Heart left ventricle (tissue), 13 donors: Measurements from ENCODE around the gene TTC3.

Experiments
- POLR2A ChIP-seq, 2 donors: fragments of 450-650 bp; IDR thresholded peaks; one replicate each; pipeline ENCODE4 v1.6.1; 2017; ENCODE audit warnings: antibody characterized with exemption in 2 of 2, mild to moderate bottlenecking in 2 of 2, moderate library complexity in 2 of 2
- TF ChIP-seq, protein P1 (sequence below), 12 donors: fragments of 200-600 bp; sonication (generic) in 4 of 12; IDR thresholded peaks; one replicate each; pipeline versions ENCODE4 v1.5.0 to v1.8.0; 2018 to 2022; ENCODE audit warnings: antibody characterized with exemption in 12 of 12, mild to moderate bottlenecking in 5 of 12
- donor health status: ischemic (EF 13 %, LVEDD 7.1; RV severe dilation, severe dysfunction).
- donor health status: DM: no; HTN: yes; CAD: no.
- donor health status: DM: no; HTN: no; CAD: no.
- donor health status: ischemic (EF 25% LVEDD 6.9; RV normal size, moderate dysfunction).
- donor health status: ischemic (EF 25% LVEDD 5.7; RV mildly dilated, moderate dysfunction).
- donor health status: ischemic (EF 35%, LVEDD 5.7; RV mildly dilated, moderate dysfunction).
- donor health status: nonischemic (EF 11% LVEDD 7.7; RV severe dilation, severe dysfunction).
- donor health status: DM: yes; HTN: yes; CAD: no.
- donor health status: PGD.
- donor health status: ischemic (EF 29% LVEDD 5.4; RV normal size, mild dysfunction).
- donor health status: nonischemic (EF 23%, LVEDD 6.1; RV moderate dilation, normal function).

DNA sequence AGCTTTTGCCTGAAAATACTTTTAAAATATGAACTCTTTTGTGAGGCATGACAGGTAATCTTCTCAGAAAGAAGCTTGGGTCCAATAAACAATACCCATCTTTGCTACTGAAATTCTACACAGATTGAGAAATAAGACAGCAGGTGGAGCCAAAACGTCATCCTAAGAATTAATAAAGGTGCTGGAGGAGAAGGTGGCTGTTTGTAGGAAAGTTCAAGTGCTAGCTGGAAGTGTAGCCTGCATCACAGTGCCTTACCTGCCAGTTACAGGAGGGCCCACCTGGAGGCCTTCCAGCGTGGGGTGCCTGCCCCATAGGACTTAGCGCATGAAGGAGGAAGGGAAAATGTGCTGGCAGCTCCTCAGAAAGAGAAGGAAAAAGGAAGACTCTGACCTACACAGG is 93.7 kb downstream of the TTC3 start:
- TF ChIP-seq, protein P1, sequence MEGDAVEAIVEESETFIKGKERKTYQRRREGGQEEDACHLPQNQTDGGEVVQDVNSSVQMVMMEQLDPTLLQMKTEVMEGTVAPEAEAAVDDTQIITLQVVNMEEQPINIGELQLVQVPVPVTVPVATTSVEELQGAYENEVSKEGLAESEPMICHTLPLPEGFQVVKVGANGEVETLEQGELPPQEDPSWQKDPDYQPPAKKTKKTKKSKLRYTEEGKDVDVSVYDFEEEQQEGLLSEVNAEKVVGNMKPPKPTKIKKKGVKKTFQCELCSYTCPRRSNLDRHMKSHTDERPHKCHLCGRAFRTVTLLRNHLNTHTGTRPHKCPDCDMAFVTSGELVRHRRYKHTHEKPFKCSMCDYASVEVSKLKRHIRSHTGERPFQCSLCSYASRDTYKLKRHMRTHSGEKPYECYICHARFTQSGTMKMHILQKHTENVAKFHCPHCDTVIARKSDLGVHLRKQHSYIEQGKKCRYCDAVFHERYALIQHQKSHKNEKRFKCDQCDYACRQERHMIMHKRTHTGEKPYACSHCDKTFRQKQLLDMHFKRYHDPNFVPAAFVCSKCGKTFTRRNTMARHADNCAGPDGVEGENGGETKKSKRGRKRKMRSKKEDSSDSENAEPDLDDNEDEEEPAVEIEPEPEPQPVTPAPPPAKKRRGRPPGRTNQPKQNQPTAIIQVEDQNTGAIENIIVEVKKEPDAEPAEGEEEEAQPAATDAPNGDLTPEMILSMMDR (IDR thresholded peaks at IDR 0.05): peak in 9 of 12 donors; percentile 7 to 38 (median 22)
- TF ChIP-seq POLR2A (IDR thresholded peaks at IDR 0.05): no peak
